PC-9 (cell line): ENCODE results near the gene SGTA. TPM values are rescaled to one million over a fixed set of nuclear protein-coding genes. Genes with fewer than 3 reads are reported as not detected.

Experiments
- BruUV-seq: library from RNA; stranded (reverse); fragments of 400-500 nt; replicated peaks from 2 replicates; lab custom pipeline; 2021; lab: Mats Ljungman, UMichigan
- CTCF ChIA-PET: fragments of 300-600 bp; sonication (Branson Sonifier 250); formaldehyde crosslinking; loops from one replicate; lab custom pipeline; 2022; ENCODE audit warnings: antibody characterized with exemption; lab: Charles Lee
- POLR2A ChIA-PET: fragments of 300-600 bp; sonication (Branson Sonifier 250); formaldehyde crosslinking; loops from one replicate; lab custom pipeline; 2022; ENCODE audit warnings: antibody characterized with exemption; ENCODE audit not compliant: unreplicated experiment; lab: Charles Lee
- DNase-seq, 2 experiments: peaks; one replicate each; pipeline versions ENCODE4 v3.0.0 to v3.0.0-alpha.2; 2015 to 2022; ENCODE audit warnings: mixed read lengths in 1 of 2
- H2AFZ ChIP-seq: fragments of 200-600 bp; sonication (generic); 2 replicates; pipeline ENCODE4 v1.8.1; 2017; ENCODE audit warnings: antibody characterized with exemption
- H3F3A ChIP-seq: fragments of 200-600 bp; sonication (generic); 2 replicates; pipeline ENCODE4 v1.8.1; 2017; ENCODE audit warnings: antibody characterized with exemption, mild to moderate bottlenecking, low read depth; ENCODE audit not compliant: insufficient read depth
- H3K27ac ChIP-seq: fragments of 200-600 bp; sonication (generic); 2 replicates; pipeline ENCODE4 v1.6.1; 2016; ENCODE audit warnings: mixed run types
- H3K27me3 ChIP-seq: fragments of 200-600 bp; sonication (generic); 2 replicates; pipeline ENCODE4 v1.6.1; 2016; ENCODE audit warnings: low read depth, mixed run types; ENCODE audit not compliant: insufficient read depth
- H3K36me3 ChIP-seq: fragments of 200-600 bp; sonication (generic); 2 replicates; pipeline ENCODE4 v1.6.1; 2016; ENCODE audit warnings: low read depth, mixed run types
- H3K4me1 ChIP-seq: fragments of 200-600 bp; sonication (generic); replicated peaks from 2 replicates; pipeline ENCODE4 v1.6.1; 2016; ENCODE audit warnings: mixed run types; ENCODE audit not compliant: insufficient read depth
- H3K4me2 ChIP-seq: fragments of 200-600 bp; sonication (generic); 2 replicates; pipeline ENCODE4 v1.6.1; 2017; ENCODE audit warnings: mixed run types
- H3K4me3 ChIP-seq: fragments of 200-600 bp; sonication (generic); 2 replicates; pipeline ENCODE4 v1.6.1; 2016; ENCODE audit warnings: mixed run types
- H3K79me2 ChIP-seq: fragments of 200-600 bp; sonication (generic); 2 replicates; pipeline ENCODE4 v1.6.1; 2017; ENCODE audit warnings: low read depth, mixed run types
- H3K9me2 ChIP-seq: fragments of 200-600 bp; sonication (generic); 2 replicates; pipeline ENCODE4 v1.8.1; 2017; ENCODE audit warnings: mild to moderate bottlenecking; ENCODE audit not compliant: insufficient read depth
- H3K9me3 ChIP-seq: fragments of 200-600 bp; sonication (generic); 2 replicates; pipeline ENCODE4 v1.8.1; 2016; ENCODE audit warnings: low read depth; ENCODE audit not compliant: insufficient read depth
- H4K20me1 ChIP-seq: fragments of 200-600 bp; sonication (generic); 2 replicates; pipeline ENCODE4 v1.8.1; 2017; ENCODE audit not compliant: insufficient read depth
- EZH2 ChIP-seq: fragments of 200-600 bp; sonication (generic); IDR thresholded peaks from 2 replicates; pipeline ENCODE4 v1.8.0; 2017; ENCODE audit warnings: antibody characterized with exemption, low read depth
- intact Hi-C: fragments of 100-400 bp; cut with micrococcal nuclease; formaldehyde crosslinking; loops from one replicate; pipeline ENCODE4 v1.10.0; 2022; ENCODE audit not compliant: unreplicated experiment
- total RNA-seq: library from RNA; stranded (reverse); gene quantifications from 2 replicates; pipeline ENCODE4 v1.2.3, GENCODE V29; 2021
- TF ChIP-seq, protein P1 (sequence below): fragments of 200-600 bp; sonication (generic); conservative IDR thresholded peaks from 2 replicates; pipeline ENCODE4 v1.6.1; 2017; ENCODE audit warnings: mixed run types, antibody characterized with exemption, mild to moderate bottlenecking, moderate library complexity

The SGTA gene
- total RNA-seq, 1 experiment from 2014 or later, result 40.7 TPM

GRCh38 chr19:2809387-2810140, 26.5 kb upstream of the SGTA start:
- Histone ChIP-seq H3K4me3 (no peak overlapping the region), H3K79me2 (no peaks in the 10 kb centered on the region), H3K4me1 (no peaks in the 10 kb centered on the region), H4K20me1 (no peaks in the 10 kb centered on the region), H3K36me3 (no peaks in the 10 kb centered on the region), H3K4me2 (no peak overlapping the region), H3K9me3 (no peaks in the 10 kb centered on the region), H3F3A (no peaks in the 10 kb centered on the region), H3K27me3 (no peaks in the 10 kb centered on the region), H3K9me2 (no peaks in the 10 kb centered on the region), H3K27ac (no peak overlapping the region), H2AFZ (no peak overlapping the region)
- no TSS peak for BruUV-seq
- CTCF ChIA-PET, result no interaction called here
- intact Hi-C loops, result no loop called here
- POLR2A ChIA-PET, result no interaction called here
- DNase-seq, result no peak
- TF ChIP-seq, protein P1, sequence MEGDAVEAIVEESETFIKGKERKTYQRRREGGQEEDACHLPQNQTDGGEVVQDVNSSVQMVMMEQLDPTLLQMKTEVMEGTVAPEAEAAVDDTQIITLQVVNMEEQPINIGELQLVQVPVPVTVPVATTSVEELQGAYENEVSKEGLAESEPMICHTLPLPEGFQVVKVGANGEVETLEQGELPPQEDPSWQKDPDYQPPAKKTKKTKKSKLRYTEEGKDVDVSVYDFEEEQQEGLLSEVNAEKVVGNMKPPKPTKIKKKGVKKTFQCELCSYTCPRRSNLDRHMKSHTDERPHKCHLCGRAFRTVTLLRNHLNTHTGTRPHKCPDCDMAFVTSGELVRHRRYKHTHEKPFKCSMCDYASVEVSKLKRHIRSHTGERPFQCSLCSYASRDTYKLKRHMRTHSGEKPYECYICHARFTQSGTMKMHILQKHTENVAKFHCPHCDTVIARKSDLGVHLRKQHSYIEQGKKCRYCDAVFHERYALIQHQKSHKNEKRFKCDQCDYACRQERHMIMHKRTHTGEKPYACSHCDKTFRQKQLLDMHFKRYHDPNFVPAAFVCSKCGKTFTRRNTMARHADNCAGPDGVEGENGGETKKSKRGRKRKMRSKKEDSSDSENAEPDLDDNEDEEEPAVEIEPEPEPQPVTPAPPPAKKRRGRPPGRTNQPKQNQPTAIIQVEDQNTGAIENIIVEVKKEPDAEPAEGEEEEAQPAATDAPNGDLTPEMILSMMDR, result no peak
- TF ChIP-seq EZH2, result no peak

DNA sequence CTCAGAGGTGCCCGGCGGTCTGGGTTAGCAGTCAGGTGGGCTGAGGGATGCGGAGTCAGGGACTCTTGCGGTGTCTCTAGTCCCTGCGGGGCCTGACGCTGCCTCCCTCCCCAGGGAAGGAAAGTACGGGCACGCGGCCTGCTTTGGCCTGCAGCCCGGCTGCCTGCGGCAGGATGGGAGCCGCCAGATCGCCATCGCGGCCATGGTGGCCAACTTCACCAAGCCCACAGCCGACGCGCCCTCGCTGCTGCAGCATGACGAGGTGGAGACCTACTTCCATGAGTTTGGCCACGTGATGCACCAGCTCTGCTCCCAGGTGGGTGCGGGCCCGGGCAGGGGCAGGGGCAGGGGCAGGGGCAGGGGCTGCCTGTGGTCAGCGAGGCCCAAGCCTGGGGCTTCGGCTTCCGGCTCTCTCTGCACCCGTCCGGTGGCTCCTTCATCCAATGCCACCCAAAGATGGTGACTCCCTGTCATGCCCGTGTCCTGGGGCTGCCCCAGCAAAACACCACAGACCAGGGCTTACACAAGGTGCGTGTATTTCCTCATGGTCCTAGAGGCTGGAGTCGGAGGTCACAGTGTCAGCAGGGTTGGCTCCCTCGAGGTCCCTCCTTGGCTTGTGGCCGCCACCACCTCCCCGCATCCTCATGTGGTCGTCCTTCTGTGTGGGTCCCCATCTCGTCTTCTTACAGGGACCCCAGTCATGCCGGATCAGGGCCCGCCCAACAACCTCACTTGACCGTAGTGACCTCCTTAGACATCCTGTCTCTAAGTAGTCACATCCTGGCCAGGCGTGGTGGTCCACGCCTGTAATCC, 25.3 kb upstream of the SGTA start:
- no peaks in the 10 kb centered on the region for H3F3A ChIP-seq
- CTCF ChIA-PET, result no interaction called here
- H2AFZ ChIP-seq, result no peak overlapping the region
- BruUV-seq, result no TSS peak
- no peak overlapping the region for H3K4me3 ChIP-seq
- intact Hi-C loops, result no loop called here
- H3K79me2 ChIP-seq, result no peaks in the 10 kb centered on the region
- POLR2A ChIA-PET, result no interaction called here
- no peaks in the 10 kb centered on the region for H3K36me3 ChIP-seq
- H3K9me2 ChIP-seq, result no peaks in the 10 kb centered on the region
- no peak for DNase-seq
- TF ChIP-seq, protein P1, result no peak
- TF ChIP-seq EZH2, result no peak
- no peaks in the 10 kb centered on the region for H3K9me3 ChIP-seq
- no peaks in the 10 kb centered on the region for H4K20me1 ChIP-seq
- no peaks in the 10 kb centered on the region for H3K4me1 ChIP-seq
- no peak overlapping the region for H3K27ac ChIP-seq
- no peak overlapping the region for H3K4me2 ChIP-seq
- H3K27me3 ChIP-seq, result no peaks in the 10 kb centered on the region

- Histone ChIP-seq H3K79me2 (no peaks in the 10 kb centered on the region), H3K27ac (no peak overlapping the region), H2AFZ (no peak overlapping the region), H3K4me3 (no peak overlapping the region), H3K36me3 (no peaks in the 10 kb centered on the region), H3K9me3 (no peaks in the 10 kb centered on the region), H3K4me1 (no peaks in the 10 kb centered on the region), H3F3A (no peaks in the 10 kb centered on the region), H3K4me2 (no peak overlapping the region), H3K9me2 (no peaks in the 10 kb centered on the region), H3K27me3 (no peaks in the 10 kb centered on the region), H4K20me1 (no peaks in the 10 kb centered on the region)
- CTCF ChIA-PET, result no interaction called here
- POLR2A ChIA-PET, result no interaction called here
- intact Hi-C loops, result no loop called here
- no TSS peak for BruUV-seq
- TF ChIP-seq, protein P1, result no peak
- TF ChIP-seq EZH2, result no peak
- DNase-seq, result no peak
These were observed 24.5 kb upstream of the SGTA start for GRCh38 chr19:2807379-2808128.
